HCT116 (cell line): Measurements from ENCODE around the gene PLBD2. TPM values are rescaled to one million over a fixed set of nuclear protein-coding genes. Genes with fewer than 3 reads are reported as not detected.

Experiments used
- ATAC-seq: fragments of 200-7000 bp; cut with Tn5 transposase; 2 replicates; pipeline ENCODE4 v1.9.1; 2020; ENCODE audit warnings: mild to moderate bottlenecking, moderate library complexity
- BruUV-seq: library from RNA; stranded (reverse); fragments of 400-500 nt; replicated peaks from 2 replicates; lab custom pipeline; 2021; lab: Mats Ljungman, UMichigan
- CTCF ChIA-PET: fragments of 300-600 bp; sonication (Branson Sonifier 250); formaldehyde crosslinking; loops from one replicate; lab custom pipeline; 2021; ENCODE audit warnings: antibody characterized with exemption; lab: Charles Lee
- POLR2A ChIA-PET: fragments of 300-600, 350-600 bp; sonication (Branson Sonifier 250); formaldehyde crosslinking; loops from one replicate; lab custom pipeline; 2021; ENCODE audit warnings: antibody characterized with exemption; lab: Charles Lee
- RAD21 ChIA-PET, 2 experiments: fragments of 300-600 bp; sonication (Branson Sonifier 250); formaldehyde crosslinking; loops; one replicate each; lab custom pipeline; 2023; ENCODE audit warnings: low total read pairs in 2 of 2; ENCODE audit not compliant: uncharacterized antibody in 2 of 2, unreplicated experiment in 2 of 2, low non-redundant PET in 1 of 2; lab: Charles Lee
- DNase-seq: peaks from one replicate; pipeline ENCODE4 v3.0.0-alpha.2; 2010; ENCODE audit warnings: low read depth, low spot score
- H2AFZ ChIP-seq: fragments of 200-600 bp; shearing (Covaris generic), sonication (generic); 2 replicates; pipeline ENCODE4 v1.6.1; 2017; ENCODE audit warnings: low read depth, mixed run types, mixed read lengths, antibody characterized with exemption, low read length; ENCODE audit not compliant: poor library complexity, severe bottlenecking
- H3K27ac ChIP-seq: 2 replicates; pipeline ENCODE4 v1.5.1; 2012; ENCODE audit warnings: low read depth, low read length
- H3K27me3 ChIP-seq: fragments of 200-600 bp; sonication (generic); 2 replicates; pipeline ENCODE4 v1.6.1; 2016; ENCODE audit warnings: mixed run types, low read length, mixed read lengths; ENCODE audit not compliant: insufficient read depth
- H3K36me3 ChIP-seq, 2 experiments: fragments of 200-500 bp in 1 of 2; fragments of 200-600 bp in 1 of 2; sonication (Bioruptor generic) in 1 of 2; sonication (generic) in 1 of 2; 2 replicates each; pipeline versions ENCODE4 v1.5.1 to v1.6.1; 2014 to 2016; ENCODE audit warnings: low read length in 2 of 2, inconsistent platforms in 1 of 2, mixed read lengths in 1 of 2, mixed run types in 1 of 2; ENCODE audit not compliant: insufficient read depth in 2 of 2, control insufficient read depth in 1 of 2
- H3K4me1 ChIP-seq, 2 experiments: fragments of 200-600 bp in 1 of 2; sonication (generic) in 1 of 2; 2 replicates each; pipeline versions ENCODE4 v1.5.1 to v1.6.1; 2012 to 2017; ENCODE audit warnings: low read length in 2 of 2, inconsistent platforms in 1 of 2, mild to moderate bottlenecking in 1 of 2, mixed read lengths in 1 of 2, mixed run types in 1 of 2, moderate library complexity in 1 of 2; ENCODE audit not compliant: insufficient read depth in 2 of 2, control insufficient read depth in 1 of 2
- H3K4me2 ChIP-seq: fragments of 200-600 bp; sonication (generic); 2 replicates; pipeline ENCODE4 v1.6.1; 2017; ENCODE audit warnings: mixed run types, low read length, mixed read lengths
- H3K4me3 ChIP-seq, 2 experiments: fragments of 200-600 bp in 1 of 2; sonication (generic) in 1 of 2; replicated peaks in 1 of 2; 2 replicates each; pipeline ENCODE4 v1.5.1; 2011 to 2016; ENCODE audit warnings: low read length in 2 of 2, control low read depth in 1 of 2, low read depth in 1 of 2, mild to moderate bottlenecking in 1 of 2, mixed read lengths in 1 of 2, mixed run types in 1 of 2
- H3K79me2 ChIP-seq: fragments of 200-600 bp; sonication (generic); 2 replicates; pipeline ENCODE4 v1.6.1; 2017; ENCODE audit warnings: mild to moderate bottlenecking, mixed run types, low read length, moderate library complexity, mixed read lengths; ENCODE audit not compliant: insufficient read depth
- H3K9ac ChIP-seq: fragments of 200-600 bp; sonication (generic); 2 replicates; pipeline ENCODE4 v1.6.1; 2016; ENCODE audit warnings: low read length, mixed read lengths
- H3K9me2 ChIP-seq: fragments of 200-600 bp; sonication (generic), shearing (Covaris generic); 2 replicates; pipeline ENCODE4 v1.6.1; 2017; ENCODE audit warnings: mixed run types, mild to moderate bottlenecking, moderate library complexity; ENCODE audit not compliant: insufficient read depth
- H3K9me3 ChIP-seq, 2 experiments: fragments of 200-500 bp in 1 of 2; fragments of 200-600 bp in 1 of 2; sonication (Bioruptor generic) in 1 of 2; sonication (generic) in 1 of 2; 2 replicates each; pipeline ENCODE4 v1.6.1; 2014 to 2017; ENCODE audit warnings: low read length in 2 of 2, mixed read lengths in 2 of 2, inconsistent platforms in 1 of 2, low read depth in 1 of 2, mild to moderate bottlenecking in 1 of 2, mixed run types in 1 of 2, moderate library complexity in 1 of 2; ENCODE audit not compliant: control insufficient read depth in 1 of 2, insufficient read depth in 1 of 2
- H4K20me1 ChIP-seq: fragments of 200-600 bp; sonication (generic), shearing (Covaris generic); 2 replicates; pipeline ENCODE4 v1.6.1; 2017; ENCODE audit warnings: mixed run types, mild to moderate bottlenecking, moderate library complexity; ENCODE audit not compliant: insufficient read depth
- ATF3 ChIP-seq: IDR thresholded peaks from 2 replicates; pipeline ENCODE4 v1.6.1; 2012
- CBX3 ChIP-seq: IDR thresholded peaks from 2 replicates; pipeline ENCODE4 v1.6.1; 2012; ENCODE audit warnings: low read depth
- CEBPB ChIP-seq: IDR thresholded peaks from 2 replicates; pipeline ENCODE4 v1.6.1; 2012; ENCODE audit warnings: low read depth
- EGR1 ChIP-seq: IDR thresholded peaks from 2 replicates; pipeline ENCODE4 v1.6.1; 2012; ENCODE audit warnings: low read depth
- ELF1 ChIP-seq: IDR thresholded peaks from 2 replicates; pipeline ENCODE4 v1.6.1; 2012; ENCODE audit warnings: low read depth, borderline replicate concordance
- EZH2 ChIP-seq: fragments of 200-600 bp; sonication (generic); IDR thresholded peaks from 2 replicates; pipeline ENCODE4 v1.6.1; 2017; ENCODE audit warnings: antibody characterized with exemption, mixed run types
- EZH2phosphoT487 ChIP-seq: fragments of 200-600 bp; IDR thresholded peaks from 2 replicates; pipeline ENCODE4 v1.6.1; 2018; ENCODE audit warnings: antibody characterized with exemption, borderline replicate concordance
- FOSL1 ChIP-seq: IDR thresholded peaks from 2 replicates; pipeline ENCODE4 v1.6.1; 2012; ENCODE audit warnings: low read depth
- JUND ChIP-seq: IDR thresholded peaks from 2 replicates; pipeline ENCODE4 v1.6.1; 2012
- MAX ChIP-seq: IDR thresholded peaks from 2 replicates; pipeline ENCODE4 v1.6.1; 2012
- POLR2A ChIP-seq: IDR thresholded peaks from 2 replicates; pipeline ENCODE4 v1.7.0; 2011; ENCODE audit warnings: borderline replicate concordance; ENCODE audit not compliant: insufficient read depth, insufficient read length; ENCODE audit errors: extremely low read depth
- SIN3A ChIP-seq: IDR thresholded peaks from 2 replicates; pipeline ENCODE4 v1.6.1; 2012; ENCODE audit warnings: low read depth
- SP1 ChIP-seq: IDR thresholded peaks from 2 replicates; pipeline ENCODE4 v1.6.1; 2012; ENCODE audit warnings: low read depth
- SRF ChIP-seq: IDR thresholded peaks from 2 replicates; pipeline ENCODE4 v1.6.1; 2012; ENCODE audit warnings: low read depth
- TCF7L2 ChIP-seq: IDR thresholded peaks from 2 replicates; pipeline ENCODE4 v1.7.0; 2011; ENCODE audit warnings: borderline replicate concordance, inconsistent platforms; ENCODE audit not compliant: insufficient read depth, insufficient read length; ENCODE audit errors: extremely low read depth
- YY1 ChIP-seq: IDR thresholded peaks from 2 replicates; pipeline ENCODE4 v1.6.1; 2011; ENCODE audit warnings: low read length, low read depth, moderate library complexity, mild to moderate bottlenecking; ENCODE audit not compliant: insufficient replicate concordance; ENCODE audit errors: extremely low read depth
- ZNF274 ChIP-seq: fragments of 200-500 bp; sonication (Bioruptor generic); IDR thresholded peaks from 2 replicates; pipeline ENCODE4 v1.6.1; 2014; ENCODE audit warnings: mild to moderate bottlenecking, low read depth, low read length, inconsistent platforms
- intact Hi-C: fragments of 100-400 bp; cut with micrococcal nuclease; formaldehyde crosslinking; loops from 2 replicates; pipeline ENCODE4 v1.10.0; 2022
- total RNA-seq: library from RNA; stranded (reverse); gene quantifications from one replicate; pipeline ENCODE4 v1.2.1, GENCODE V29; 2021; ENCODE audit not compliant: unreplicated experiment
- TF ChIP-seq, protein P1 (sequence below): IDR thresholded peaks from 2 replicates; pipeline ENCODE4 v1.6.1; 2011; ENCODE audit warnings: mild to moderate bottlenecking, low read length, moderate library complexity; ENCODE audit not compliant: insufficient replicate concordance; ENCODE audit errors: extremely low read depth

PLBD2 gene
- total RNA-seq, 1 experiment from 2014 or later, result 45.0 TPM

DNA sequence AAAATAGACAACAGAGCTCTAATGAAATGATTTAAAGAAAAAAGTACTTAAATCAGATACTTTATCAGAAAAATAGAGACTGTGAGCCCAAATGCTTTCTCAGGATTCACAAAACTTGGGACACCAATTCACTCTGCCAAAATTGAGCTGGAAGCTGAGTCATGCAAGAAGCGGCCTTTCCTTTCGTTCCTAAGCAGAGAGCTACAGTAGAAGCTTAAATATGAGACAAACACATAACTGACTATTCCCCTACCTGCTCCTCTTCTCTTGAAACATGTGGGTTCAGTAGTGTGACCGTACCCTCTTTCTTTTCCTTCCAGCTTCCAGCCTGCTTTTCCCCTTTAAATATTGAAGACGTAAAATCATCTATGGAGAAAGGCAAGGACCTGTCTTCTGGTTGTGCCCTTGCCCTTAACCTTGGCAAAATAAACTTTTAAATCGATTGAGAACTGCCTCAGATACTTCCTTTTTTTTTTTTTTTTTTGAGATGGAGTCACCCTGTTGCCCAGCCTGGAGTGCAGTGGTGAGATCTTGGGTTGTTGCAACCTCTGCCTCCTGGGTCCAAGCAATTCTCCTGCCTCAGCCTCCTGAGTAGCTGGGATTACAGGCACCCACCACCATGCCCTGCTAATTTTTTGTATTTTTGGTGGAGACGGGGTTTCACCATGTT is 49.7 kb downstream of the PLBD2 start:
- ATAC-seq (no peak), DNase-seq (no peak)
- Histone ChIP-seq H4K20me1 (no peaks in the 10 kb centered on the region), H3K27me3 (no peaks in the 10 kb centered on the region), H2AFZ (no peak overlapping the region), H3K4me1 (peaks cover 0 to 9% of the 10 kb centered on the region in 2 experiments; a peak in 3 of 4 replicates), H3K4me3 (no peak overlapping the region), H3K9ac (no peak overlapping the region), H3K9me3 (no peaks in the 10 kb centered on the region), H3K36me3 (no peaks in the 10 kb centered on the region), H3K27ac (no peak overlapping the region), H3K4me2 (no peak overlapping the region), H3K79me2 (no peaks in the 10 kb centered on the region), H3K9me2 (no peaks in the 10 kb centered on the region)
- no peak for TF ChIP-seq YY1
- TF ChIP-seq CBX3, result no peak
- no peak for TF ChIP-seq SP1
- no peak for TF ChIP-seq EGR1
- TF ChIP-seq TCF7L2, result no peak
- intact Hi-C loops, result no loop called here
- no TSS peak for BruUV-seq
- ChIA-PET CTCF (interaction anchor here (1.7 kb wide), 1 partner anchor 17 kb away, joined by 9 read pairs; no protein-coding TSS in a partner anchor), RAD21 (no interaction called here), POLR2A (no interaction called here)

- no peaks in the 10 kb centered on the region for H3K27me3 ChIP-seq
- ChIA-PET CTCF (interaction anchor here (1.7 kb wide), 1 partner anchor 16 kb away, joined by 9 read pairs; no protein-coding TSS in a partner anchor), RAD21 (no interaction called here), POLR2A (no interaction called here)
- no peak overlapping the region for H3K27ac ChIP-seq
- no peak for ATAC-seq
- no peaks in the 10 kb centered on the region for H3K36me3 ChIP-seq
- intact Hi-C loops, result no loop called here
- H3K79me2 ChIP-seq, result no peaks in the 10 kb centered on the region
- H3K9ac ChIP-seq, result no peak overlapping the region
- DNase-seq, result no peak
- no peak overlapping the region for H2AFZ ChIP-seq
- BruUV-seq, result no TSS peak
- no peak overlapping the region for H3K4me2 ChIP-seq
- H3K9me2 ChIP-seq, result no peaks in the 10 kb centered on the region
- peaks cover 0 to 9% of the 10 kb centered on the region in 2 experiments; a peak in 3 of 4 replicates for H3K4me1 ChIP-seq
- no peaks in the 10 kb centered on the region for H4K20me1 ChIP-seq
- no peak for TF ChIP-seq YY1
- TF ChIP-seq TCF7L2, result no peak
- no peak for TF ChIP-seq EZH2
- TF ChIP-seq, protein P1, sequence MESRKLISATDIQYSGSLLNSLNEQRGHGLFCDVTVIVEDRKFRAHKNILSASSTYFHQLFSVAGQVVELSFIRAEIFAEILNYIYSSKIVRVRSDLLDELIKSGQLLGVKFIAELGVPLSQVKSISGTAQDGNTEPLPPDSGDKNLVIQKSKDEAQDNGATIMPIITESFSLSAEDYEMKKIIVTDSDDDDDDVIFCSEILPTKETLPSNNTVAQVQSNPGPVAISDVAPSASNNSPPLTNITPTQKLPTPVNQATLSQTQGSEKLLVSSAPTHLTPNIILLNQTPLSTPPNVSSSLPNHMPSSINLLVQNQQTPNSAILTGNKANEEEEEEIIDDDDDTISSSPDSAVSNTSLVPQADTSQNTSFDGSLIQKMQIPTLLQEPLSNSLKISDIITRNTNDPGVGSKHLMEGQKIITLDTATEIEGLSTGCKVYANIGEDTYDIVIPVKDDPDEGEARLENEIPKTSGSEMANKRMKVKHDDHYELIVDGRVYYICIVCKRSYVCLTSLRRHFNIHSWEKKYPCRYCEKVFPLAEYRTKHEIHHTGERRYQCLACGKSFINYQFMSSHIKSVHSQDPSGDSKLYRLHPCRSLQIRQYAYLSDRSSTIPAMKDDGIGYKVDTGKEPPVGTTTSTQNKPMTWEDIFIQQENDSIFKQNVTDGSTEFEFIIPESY, result no peak
- no peak for TF ChIP-seq CEBPB
- TF ChIP-seq ZNF274, result no peak
- TF ChIP-seq EZH2phosphoT487, result no peak
- TF ChIP-seq ATF3, result no peak
- no peak for TF ChIP-seq SP1
- no peak for TF ChIP-seq POLR2A
- TF ChIP-seq SRF, result no peak
- no peak for TF ChIP-seq ELF1
- TF ChIP-seq JUND, result no peak
- no peak for TF ChIP-seq MAX
- no peak for TF ChIP-seq SIN3A
- TF ChIP-seq FOSL1, result no peak
- TF ChIP-seq, all 23 proteins: peak for 0
- no peaks in the 10 kb centered on the region for H3K9me3 ChIP-seq
- no peak overlapping the region for H3K4me3 ChIP-seq
Observed at GRCh38 chr12:113408756-113409298, 50.4 kb downstream of the PLBD2 start.
